Keratinocyte (primary cell): ENCODE measurements around the gene SIGMAR1. TPM values are rescaled to one million over a fixed set of nuclear protein-coding genes. Genes with fewer than 3 reads are reported as not detected.
A peak's percentile ranks its signal among the peaks of the same experiment; 100 is the strongest.

Source experiments
- DNase-seq: peaks from one replicate; pipeline ENCODE4 v3.0.0-alpha.2; 2011; ENCODE audit warnings: low read depth, missing footprints, low spot score
- FAIRE-seq: peaks from 2 replicates; lab custom pipeline; 2011; peaks lifted over from hg19 to GRCh38; lab: Jason Lieb, UNC
- H2AFZ ChIP-seq: 2 replicates; pipeline ENCODE4 v1.6.0; 2012; ENCODE audit warnings: low read length, control low read depth, inconsistent platforms; ENCODE audit not compliant: control insufficient read depth
- H3K27ac ChIP-seq: 2 replicates; pipeline ENCODE4 v1.5.1; 2011; ENCODE audit warnings: low read length; ENCODE audit not compliant: control insufficient read depth, insufficient read depth
- H3K27me3 ChIP-seq: 3 replicates; pipeline ENCODE4 v1.6.0; 2011; ENCODE audit warnings: low read length; ENCODE audit not compliant: control insufficient read depth, insufficient read depth; ENCODE audit errors: extremely low read depth
- H3K36me3 ChIP-seq, 2 experiments: 2 replicates in 1 of 2; 3 replicates in 1 of 2; pipeline ENCODE4 v1.5.1; 2011; ENCODE audit warnings: low read length in 2 of 2, mild to moderate bottlenecking in 1 of 2; ENCODE audit not compliant: control insufficient read depth in 2 of 2, insufficient read depth in 2 of 2; ENCODE audit errors: extremely low read depth in 1 of 2
- H3K4me1 ChIP-seq: 3 replicates; pipeline ENCODE4 v1.5.1; 2011; ENCODE audit warnings: low read length; ENCODE audit not compliant: control insufficient read depth, insufficient read depth; ENCODE audit errors: extremely low read depth
- H3K4me2 ChIP-seq: 3 replicates; pipeline ENCODE4 v1.6.0; 2011; ENCODE audit warnings: low read depth, low read length; ENCODE audit not compliant: control insufficient read depth, insufficient read depth; ENCODE audit errors: extremely low read depth
- H3K4me3 ChIP-seq, 3 experiments: fragments of 200-600 bp in 1 of 3; sonication (generic) in 1 of 3; 2 replicates in 2 of 3; 3 replicates in 1 of 3; pipeline ENCODE4 v1.5.1; 2011 to 2016; ENCODE audit warnings: low read length in 3 of 3, mild to moderate bottlenecking in 3 of 3, control low read depth in 2 of 3, inconsistent platforms in 1 of 3, low read depth in 1 of 3, mixed read lengths in 1 of 3, mixed run types in 1 of 3, moderate library complexity in 1 of 3; ENCODE audit not compliant: control insufficient read depth in 2 of 3, insufficient read depth in 2 of 3; ENCODE audit errors: extremely low read depth in 1 of 3
- H3K79me2 ChIP-seq: 2 replicates; pipeline ENCODE4 v1.6.0; 2012; ENCODE audit warnings: low read length; ENCODE audit not compliant: control insufficient read depth, insufficient read depth
- H3K9ac ChIP-seq: 3 replicates; pipeline ENCODE4 v1.6.0; 2011; ENCODE audit warnings: low read length; ENCODE audit not compliant: control insufficient read depth, insufficient read depth; ENCODE audit errors: extremely low read depth
- H3K9me1 ChIP-seq: 3 replicates; pipeline ENCODE4 v1.6.0; 2011; ENCODE audit warnings: low read length; ENCODE audit not compliant: control insufficient read depth, insufficient read depth; ENCODE audit errors: extremely low read depth
- H3K9me3 ChIP-seq: 2 replicates; pipeline ENCODE4 v1.5.1; 2012; ENCODE audit warnings: low read depth, low read length; ENCODE audit not compliant: control insufficient read depth
- H4K20me1 ChIP-seq: 3 replicates; pipeline ENCODE4 v1.6.0; 2011; ENCODE audit warnings: low read length; ENCODE audit not compliant: control insufficient read depth, insufficient read depth; ENCODE audit errors: extremely low read depth
- CTCF ChIP-seq, 3 experiments: IDR thresholded peaks in 1 of 3; conservative IDR thresholded peaks in 1 of 3; optimal IDR thresholded peaks in 1 of 3; 2 replicates in 2 of 3; 3 replicates in 1 of 3; pipeline versions ENCODE3 to v1.5.1; 2011; ENCODE audit warnings: low read length in 3 of 3, mild to moderate bottlenecking in 3 of 3, moderate library complexity in 2 of 3, control low read depth in 1 of 3, inconsistent platforms in 1 of 3; ENCODE audit not compliant: insufficient read depth in 2 of 3; ENCODE audit errors: extremely low read depth in 1 of 3
- EZH2 ChIP-seq: IDR thresholded peaks from one replicate; pipeline ENCODE4 v1.6.1; 2012; ENCODE audit warnings: inconsistent platforms, mild to moderate bottlenecking, low read length, moderate library complexity
- dilution Hi-C: fragments of 300-500 bp; cut with MboI; formaldehyde crosslinking; loops from one replicate; pipeline ENCODE4 v1.7.0; 2020; ENCODE audit warnings: low sequenced_read_pairs; ENCODE audit not compliant: extremely low pct_ligation_motif_present
- polyA plus RNA-seq, 5 experiments: library from polyadenylated mRNA; depleted of rRNA in 3 of 5; stranded (reverse) in 3 of 5; stranded (forward) in 1 of 5; unstranded in 1 of 5; fragments of >200 nt; gene quantifications; 1 replicate in 1 of 5; 2 replicates in 3 of 5; 3 replicates in 1 of 5; pipeline versions ENCODE4 v1.2.1 to v1.2.3, GENCODE V29; 2011 to 2012; ENCODE audit warnings: missing spikeins in 2 of 5, low read depth in 1 of 5, low replicate concordance in 1 of 5

SIGMAR1 gene
- polyA plus RNA-seq, 1 donor (not counting 4 experiments of a cell fraction or from before 2014, with no cell fraction given) = 74.9 TPM

- H3K27ac ChIP-seq = peak overlapping the region; percentile 63
- dilution Hi-C loops = no loop called here
Observed at GRCh38 chr9:34647084-34647403, 9.5 kb upstream of the SIGMAR1 start.

GRCh38 chr9:34646211-34647083 is 8.9 kb upstream of the SIGMAR1 start, which contains the start of gene GALT:
GALT (plus strand) TSS chr9:34646675; CDS start chr9:34646705, 30 bp downstream.
- no peaks in the 10 kb centered on the region for H4K20me1 ChIP-seq
- no peaks in the 10 kb centered on the region for H3K9me3 ChIP-seq
- DNase-seq (no peak), FAIRE-seq (peak; percentile 74)
- H3K9me1 ChIP-seq = no peaks in the 10 kb centered on the region
- dilution Hi-C loops = no loop called here
- H2AFZ ChIP-seq = peak within 1 kb of the TSS; percentile 95
- H3K4me1 ChIP-seq = peaks cover 22% of the 10 kb centered on the region
- no peaks in the 10 kb centered on the region for H3K27me3 ChIP-seq
- H3K36me3 ChIP-seq = peaks cover 7 to 13% of the 10 kb centered on the region in 2 experiments
- peak within 1 kb of the TSS; percentile 63 for H3K27ac ChIP-seq
- H3K9ac ChIP-seq = peak within 1 kb of the TSS; percentile 76
- peaks cover 13% of the 10 kb centered on the region for H3K79me2 ChIP-seq
- TF ChIP-seq CTCF (optimal IDR thresholded peaks at IDR 0.05 in 1 of 3, IDR thresholded peaks at IDR 0.05 in 1 of 3, conservative IDR thresholded peaks at IDR 0.05 in 1 of 3; ENCODE audit: extremely low read depth in 1 of 3, insufficient read depth in 2 of 3, low read length in 3 of 3) (peak in 2 of 3 experiments; percentile 61 to 62), EZH2 (no peak)
- peak within 1 kb of the TSS; percentile 66 to 91 (median 76) for H3K4me3 ChIP-seq
- H3K4me2 ChIP-seq = peak within 1 kb of the TSS; percentile 100

More at GRCh38 chr9:34647084-34647403, 9.5 kb upstream of the SIGMAR1 start:
- no peaks in the 10 kb centered on the region for H3K9me3 ChIP-seq
- peak overlapping the region; percentile 76 for H3K9ac ChIP-seq
- H3K27me3 ChIP-seq = no peaks in the 10 kb centered on the region
- no peak for DNase-seq
- H4K20me1 ChIP-seq = no peaks in the 10 kb centered on the region
- no peak for FAIRE-seq
- H3K4me2 ChIP-seq = peak overlapping the region; percentile 100
- H3K9me1 ChIP-seq = no peaks in the 10 kb centered on the region
- H3K4me3 ChIP-seq = peak overlapping the region; percentile 66 to 91 (median 76)
- H2AFZ ChIP-seq = peak overlapping the region; percentile 95
- TF ChIP-seq CTCF (optimal IDR thresholded peaks at IDR 0.05 in 1 of 3, IDR thresholded peaks at IDR 0.05 in 1 of 3, conservative IDR thresholded peaks at IDR 0.05 in 1 of 3; ENCODE audit: extremely low read depth in 1 of 3, insufficient read depth in 2 of 3, low read length in 3 of 3) (no peak), EZH2 (no peak)
- peaks cover 13% of the 10 kb centered on the region for H3K79me2 ChIP-seq
- peaks cover 28% of the 10 kb centered on the region for H3K4me1 ChIP-seq
- H3K36me3 ChIP-seq = peaks cover 7 to 13% of the 10 kb centered on the region in 2 experiments
